Natural killer cell (primary cell): ENCODE measurements around the gene PEPD. TPM values are rescaled to one million over a fixed set of nuclear protein-coding genes. Genes with fewer than 3 reads are reported as not detected.
"Not testable (repeated sequence)": the region's sequence is repeated elsewhere in the genome, so short reads cannot be mapped to it uniquely, and the experiment has no call there.

Source experiments
- ATAC-seq, 3 donors: fragments of 150-1000 bp in 2 of 3; fragments of 200-7000 bp in 1 of 3; cut with Tn5 transposase; 1 replicate in 1 of 3; 2 replicates in 2 of 3; pipeline ENCODE4 v1.10.0; 2021; ENCODE audit warnings: mild to moderate bottlenecking in 2 of 3, moderate library complexity in 2 of 3
- DNase-seq, 2 donors: peaks; one replicate each; pipeline versions ENCODE4 v3.0.0 to v3.0.0-alpha.2; 2013 to 2021; ENCODE audit warnings: mixed read lengths in 1 of 2
- H3K27ac ChIP-seq: one replicate; pipeline ENCODE4 v1.5.1; 2013; ENCODE audit warnings: mild to moderate bottlenecking, low read length
- H3K27me3 ChIP-seq: one replicate; pipeline ENCODE4 v1.6.1; 2013; ENCODE audit warnings: low read length; ENCODE audit not compliant: control insufficient read depth, insufficient read depth
- H3K36me3 ChIP-seq: one replicate; pipeline ENCODE4 v1.6.1; 2013; ENCODE audit warnings: low read length; ENCODE audit not compliant: control insufficient read depth, insufficient read depth
- H3K4me1 ChIP-seq: one replicate; pipeline ENCODE4 v1.6.1; 2013; ENCODE audit warnings: low read length; ENCODE audit not compliant: control insufficient read depth, insufficient read depth
- H3K4me3 ChIP-seq: one replicate; pipeline ENCODE4 v1.5.1; 2013; ENCODE audit warnings: low read length
- H3K9me3 ChIP-seq: one replicate; pipeline ENCODE4 v1.6.1; 2013; ENCODE audit warnings: low read length; ENCODE audit not compliant: control insufficient read depth, insufficient read depth
- H3K27ac Mint-ChIP-seq, 2 donors: one replicate each; pipeline ENCODE4 v1.8.0; 2022; ENCODE audit warnings: mild to moderate bottlenecking in 2 of 2, mixed read lengths in 2 of 2, moderate library complexity in 1 of 2
- H3K27me3 Mint-ChIP-seq, 2 donors: one replicate each; pipeline ENCODE4 v1.8.0; 2022; ENCODE audit warnings: low read depth in 2 of 2, mixed read lengths in 2 of 2
- H3K36me3 Mint-ChIP-seq: one replicate; pipeline ENCODE4 v1.8.0; 2022; ENCODE audit warnings: mixed read lengths
- H3K4me1 Mint-ChIP-seq, 2 donors: one replicate each; pipeline ENCODE4 v1.8.0; 2022; ENCODE audit warnings: mixed read lengths in 2 of 2
- H3K4me3 Mint-ChIP-seq: one replicate; pipeline ENCODE4 v1.8.0; 2022; ENCODE audit warnings: mild to moderate bottlenecking, moderate library complexity, mixed read lengths
- H3K9me3 Mint-ChIP-seq, 2 donors: one replicate each; pipeline ENCODE4 v1.8.0; 2022; ENCODE audit warnings: mixed read lengths in 2 of 2
- CTCF ChIP-seq: fragments of 200-600 bp; IDR thresholded peaks from one replicate; pipeline ENCODE4 v1.8.0; 2022; ENCODE audit warnings: antibody characterized with exemption
- WGBS: methylation state at CpG from one replicate; pipeline ENCODE4 v1.1.7; 2013; ENCODE audit warnings: missing lambda C conversion rate; ENCODE audit not compliant: insufficient coverage; 5-methylcytosine and 5-hydroxymethylcytosine counted together
- intact Hi-C: fragments of 100-400 bp; cut with micrococcal nuclease; formaldehyde crosslinking; loops from one replicate; pipeline ENCODE4 v1.14.2; 2022
- total RNA-seq, 4 donors: library from RNA; stranded (reverse); fragments of 120-200 nt in 1 of 4; gene quantifications; one replicate each; pipeline versions ENCODE4 v1.2.3 to v1.2.4, GENCODE V29; 2013 to 2022

PEPD gene
- total RNA-seq, 3 donors from 2014 or later (not counting 1 experiment from before 2014, with no cell fraction given) = 33.9 to 42.2 (median 40.9) TPM

- peaks cover 0 to 6% of the 10 kb centered on the region in 2 donors for H3K9me3 Mint-ChIP-seq
- WGBS = 89% methylated on average over 3 of the region's 3 CpGs
- Histone ChIP-seq H3K4me3 (no peak overlapping the region), H3K4me1 (no peaks in the 10 kb centered on the region), H3K36me3 (peaks cover 6% of the 10 kb centered on the region), H3K9me3 (peaks cover 3% of the 10 kb centered on the region), H3K27ac (no peak overlapping the region), H3K27me3 (no peaks in the 10 kb centered on the region)
- H3K4me1 Mint-ChIP-seq = no peaks in the 10 kb centered on the region
- no peak overlapping the region for H3K4me3 Mint-ChIP-seq
- H3K36me3 Mint-ChIP-seq = peaks cover 18% of the 10 kb centered on the region
- intact Hi-C loops = no loop called here
- no peaks in the 10 kb centered on the region for H3K27me3 Mint-ChIP-seq
- no peak for DNase-seq
- ATAC-seq = no peak
- H3K27ac Mint-ChIP-seq = no peak overlapping the region
- no peak for TF ChIP-seq CTCF
These were observed 39.1 kb downstream of the PEPD start for GRCh38 chr19:33482476-33482875.

DNA sequence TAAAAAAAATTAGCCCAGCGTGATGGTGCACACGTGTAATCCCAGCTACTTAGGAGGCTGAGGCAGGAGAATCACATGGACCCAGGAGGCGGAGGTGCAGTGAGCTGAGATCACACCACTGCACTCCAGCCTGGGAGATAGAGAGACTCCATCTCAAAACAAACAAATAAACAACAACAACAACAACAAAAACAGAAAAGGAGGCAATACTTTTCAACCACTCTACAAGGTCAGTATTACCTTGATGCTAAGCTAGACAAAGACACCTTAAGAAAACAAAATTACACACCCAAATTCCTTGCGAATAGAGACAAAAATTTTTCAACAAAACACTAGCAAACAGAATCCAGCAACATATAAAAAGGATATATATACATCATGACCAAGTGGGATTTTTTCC, 39.7 kb downstream of the PEPD start:
- Histone ChIP-seq H3K4me3 (no peak overlapping the region), H3K27ac (no peak overlapping the region), H3K9me3 (peaks cover 3% of the 10 kb centered on the region), H3K4me1 (no peaks in the 10 kb centered on the region), H3K36me3 (peaks cover 11% of the 10 kb centered on the region), H3K27me3 (no peaks in the 10 kb centered on the region)
- no peak for TF ChIP-seq CTCF
- Mint-ChIP-seq H3K27me3 (no peaks in the 10 kb centered on the region), H3K4me1 (no peaks in the 10 kb centered on the region), H3K4me3 (no peak overlapping the region), H3K9me3 (peaks cover 0 to 6% of the 10 kb centered on the region in 2 donors), H3K27ac (no peak overlapping the region), H3K36me3 (peaks cover 18% of the 10 kb centered on the region)
- 100% methylated on average over 4 of the region's 4 CpGs for WGBS
- intact Hi-C loops = no loop called here
- DNase-seq (no peak), ATAC-seq (no peak)

- H3K27ac Mint-ChIP-seq, H3K4me3 ChIP-seq, H3K27ac ChIP-seq, DNase-seq, H3K9me3 ChIP-seq, H3K27me3 ChIP-seq, H3K4me1 ChIP-seq, H3K9me3 Mint-ChIP-seq, H3K4me1 Mint-ChIP-seq, ATAC-seq, H3K4me3 Mint-ChIP-seq, intact Hi-C loops, H3K27me3 Mint-ChIP-seq: not testable (repeated sequence)
- peaks cover 18% of the 10 kb centered on the region for H3K36me3 Mint-ChIP-seq
- WGBS = 100% methylated on average over 2 of the region's 3 CpGs
- peaks cover 11% of the 10 kb centered on the region for H3K36me3 ChIP-seq
These were observed 42.0 kb downstream of the PEPD start for GRCh38 chr19:33479570-33479969.

GRCh38 chr19:33477781-33478180, 43.8 kb downstream of the PEPD start:
- Histone ChIP-seq H3K36me3 (peaks cover 11% of the 10 kb centered on the region), H3K9me3 (no peaks in the 10 kb centered on the region), H3K27ac (no peak overlapping the region), H3K4me1 (no peaks in the 10 kb centered on the region), H3K27me3 (no peaks in the 10 kb centered on the region), H3K4me3 (no peak overlapping the region)
- 95% methylated on average over 10 of the region's 10 CpGs for WGBS
- DNase-seq (no peak), ATAC-seq (no peak)
- Mint-ChIP-seq H3K9me3 (peaks cover 0 to 3% of the 10 kb centered on the region in 2 donors), H3K27me3 (no peaks in the 10 kb centered on the region), H3K4me3 (no peak overlapping the region), H3K4me1 (peaks cover 0 to 9% of the 10 kb centered on the region in 2 donors), H3K27ac (no peak overlapping the region), H3K36me3 (peaks cover 12% of the 10 kb centered on the region)
- intact Hi-C loops = no loop called here
- no peak for TF ChIP-seq CTCF
